CD4-positive, alpha-beta T cell treated with Interleukin-6 for 4 hours (primary cell): Measurements from ENCODE around the gene PRRX1.

Source experiments
- DNase-seq: peaks from one replicate; pipeline ENCODE4 v3.0.0-alpha.2; 2020; ENCODE audit warnings: mixed read lengths

The PRRX1 gene

GRCh38 chr1:170664093-170664827 lies at the start of gene PRRX1:
TSS of gene PRRX1 (plus strand) at chr1:170664131. CDS start at chr1:170664219, 88 bp downstream.
- DNase-seq: no peak

- no peak for DNase-seq
These were observed 46.2 kb upstream of the PRRX1 start for GRCh38 chr1:170617591-170618330.

- DNase-seq: no peak
These were observed 45.5 kb upstream of the PRRX1 start for GRCh38 chr1:170618421-170618820.

- no peak for DNase-seq
These were observed 44.5 kb upstream of the PRRX1 start for GRCh38 chr1:170619241-170620028.

- no peak for DNase-seq
These were observed 43.8 kb upstream of the PRRX1 start for GRCh38 chr1:170620164-170620563.

GRCh38 chr1:170623171-170623570 lies 40.8 kb upstream of the PRRX1 start:
- no peak for DNase-seq

- DNase-seq: no peak
These were observed 39.8 kb upstream of the PRRX1 start for GRCh38 chr1:170624146-170624545.

- no peak for DNase-seq
These were observed 33.0 kb upstream of the PRRX1 start for GRCh38 chr1:170630977-170631376.

- no peak for DNase-seq
These were observed 29.6 kb upstream of the PRRX1 start for GRCh38 chr1:170634293-170634692.

GRCh38 chr1:170634824-170635410 lies 29.0 kb upstream of the PRRX1 start:
- DNase-seq: no peak

GRCh38 chr1:170640581-170640980 lies 23.4 kb upstream of the PRRX1 start:
- no peak for DNase-seq

- no peak for DNase-seq
These were observed 6.6 kb upstream of the PRRX1 start for GRCh38 chr1:170657275-170657853.

- no peak for DNase-seq
These were observed 4.4 kb upstream of the PRRX1 start for GRCh38 chr1:170659399-170660035.

GRCh38 chr1:170660281-170660713 lies 3.6 kb upstream of the PRRX1 start:
- DNase-seq: no peak

- DNase-seq: no peak
These were observed 2.9 kb upstream of the PRRX1 start for GRCh38 chr1:170660871-170661645.

GRCh38 chr1:170661646-170662411 lies 2.1 kb upstream of the PRRX1 start:
- no peak for DNase-seq

- no peak for DNase-seq
These were observed 1.1 kb upstream of the PRRX1 start for GRCh38 chr1:170662561-170663403.

GRCh38 chr1:170663404-170664092 lies 383 bp upstream of the PRRX1 start:
- DNase-seq: no peak
